ENCODE measurements around the gene MBTPS1. TPM values are rescaled to one million over a fixed set of nuclear protein-coding genes. Genes with fewer than 3 reads are reported as not detected.
A peak's percentile ranks its signal among the peaks of the same experiment; 100 is the strongest.

MBTPS1 gene
- total and polyA plus RNA-seq, 4 donors, result 28.9 to 108 (median 71.6) TPM

- no peak overlapping the region for H3K27ac ChIP-seq (ENCODE audit: low read depth in 1 of 2, low read length in 2 of 2)
- intact Hi-C loops (cut with DNase I), result loop anchor here (5.0 kb wide), 2 partner anchors 103 to 233 kb away; no protein-coding TSS in a partner anchor
- H3K4me3 ChIP-seq (ENCODE audit: low read length in 2 of 2), result no peak overlapping the region
- ATAC-seq (ENCODE audit: low FRiP score) (no peak), DNase-seq (no peak)
- H3K27me3 ChIP-seq (ENCODE audit: control insufficient read depth in 1 of 2, insufficient read depth in 2 of 2, low read length in 1 of 2), result no peaks in the 10 kb centered on the region
- WGBS, 2 donors, result 91 to 92% methylated on average over 28 of the region's 28 CpGs
- H3K36me3 ChIP-seq (ENCODE audit: control insufficient read depth in 1 of 2, insufficient read depth in 2 of 2, low read length in 1 of 2), result peaks cover 0 to 15% of the 10 kb centered on the region in 2 donors
- H3K9me3 ChIP-seq (ENCODE audit: control insufficient read depth, low read length), result no peaks in the 10 kb centered on the region
- no peaks in the 10 kb centered on the region for H3K4me1 ChIP-seq (ENCODE audit: control insufficient read depth in 1 of 2, insufficient read depth in 2 of 2, low read length in 2 of 2)
These were observed 56.5 kb downstream of the MBTPS1 start for GRCh38 chr16:84059946-84060901.

GRCh38 chr16:84059111-84059510, 57.6 kb downstream of the MBTPS1 start:
- Histone ChIP-seq H3K4me1 (ENCODE audit: control insufficient read depth in 1 of 2, insufficient read depth in 2 of 2, low read length in 2 of 2) (no peaks in the 10 kb centered on the region), H3K4me3 (ENCODE audit: low read length in 2 of 2) (no peak overlapping the region), H3K36me3 (ENCODE audit: control insufficient read depth in 1 of 2, insufficient read depth in 2 of 2, low read length in 1 of 2) (peaks cover 0 to 15% of the 10 kb centered on the region in 2 donors), H3K27ac (ENCODE audit: low read depth in 1 of 2, low read length in 2 of 2) (no peak overlapping the region), H3K9me3 (ENCODE audit: control insufficient read depth, low read length) (no peaks in the 10 kb centered on the region), H3K27me3 (ENCODE audit: control insufficient read depth in 1 of 2, insufficient read depth in 2 of 2, low read length in 1 of 2) (no peaks in the 10 kb centered on the region)
- intact Hi-C loops (cut with DNase I), result no loop called here
- no peak for DNase-seq
- no peak for ATAC-seq (ENCODE audit: low FRiP score)
- WGBS, 2 donors, result 85 to 87% methylated on average over 11 of the region's 11 CpGs

- intact Hi-C loops (cut with DNase I), result no loop called here
- ATAC-seq (ENCODE audit: low FRiP score), result no peak
These were observed 58.1 kb downstream of the MBTPS1 start for GRCh38 chr16:84058664-84059063.

GRCh38 chr16:84058211-84058610, 58.5 kb downstream of the MBTPS1 start:
- Histone ChIP-seq H3K4me1 (ENCODE audit: control insufficient read depth in 1 of 2, insufficient read depth in 2 of 2, low read length in 2 of 2) (no peaks in the 10 kb centered on the region), H3K27ac (ENCODE audit: low read depth in 1 of 2, low read length in 2 of 2) (no peak overlapping the region), H3K27me3 (ENCODE audit: control insufficient read depth in 1 of 2, insufficient read depth in 2 of 2, low read length in 1 of 2) (no peaks in the 10 kb centered on the region), H3K36me3 (ENCODE audit: control insufficient read depth in 1 of 2, insufficient read depth in 2 of 2, low read length in 1 of 2) (peaks cover 0 to 15% of the 10 kb centered on the region in 2 donors), H3K9me3 (ENCODE audit: control insufficient read depth, low read length) (no peaks in the 10 kb centered on the region), H3K4me3 (ENCODE audit: low read length in 2 of 2) (no peak overlapping the region)
- intact Hi-C loops (cut with DNase I), result no loop called here
- DNase-seq, result no peak
- 89 to 94% methylated on average over 15 of the region's 15 CpGs for WGBS, 2 donors
- no peak for ATAC-seq (ENCODE audit: low FRiP score)

More at GRCh38 chr16:84058664-84059063, 58.1 kb downstream of the MBTPS1 start:
- H3K36me3 ChIP-seq (ENCODE audit: control insufficient read depth in 1 of 2, insufficient read depth in 2 of 2, low read length in 1 of 2), result peaks cover 0 to 15% of the 10 kb centered on the region in 2 donors
- no peak overlapping the region for H3K27ac ChIP-seq (ENCODE audit: low read depth in 1 of 2, low read length in 2 of 2)
- H3K27me3 ChIP-seq (ENCODE audit: control insufficient read depth in 1 of 2, insufficient read depth in 2 of 2, low read length in 1 of 2), result no peaks in the 10 kb centered on the region
- H3K4me1 ChIP-seq (ENCODE audit: control insufficient read depth in 1 of 2, insufficient read depth in 2 of 2, low read length in 2 of 2), result no peaks in the 10 kb centered on the region
- 85 to 90% methylated on average over 11 of the region's 11 CpGs for WGBS, 2 donors
- no peak for DNase-seq
- H3K9me3 ChIP-seq (ENCODE audit: control insufficient read depth, low read length), result no peaks in the 10 kb centered on the region
- no peak overlapping the region for H3K4me3 ChIP-seq (ENCODE audit: low read length in 2 of 2)

- ATAC-seq (ENCODE audit: low FRiP score) (no peak), DNase-seq (no peak)
- Histone ChIP-seq H3K36me3 (ENCODE audit: control insufficient read depth in 1 of 2, insufficient read depth in 2 of 2, low read length in 1 of 2) (peaks cover 0 to 14% of the 10 kb centered on the region in 2 donors), H3K27ac (ENCODE audit: low read depth in 1 of 2, low read length in 2 of 2) (no peak overlapping the region), H3K4me1 (ENCODE audit: control insufficient read depth in 1 of 2, insufficient read depth in 2 of 2, low read length in 2 of 2) (no peaks in the 10 kb centered on the region), H3K9me3 (ENCODE audit: control insufficient read depth, low read length) (no peaks in the 10 kb centered on the region), H3K27me3 (ENCODE audit: control insufficient read depth in 1 of 2, insufficient read depth in 2 of 2, low read length in 1 of 2) (no peaks in the 10 kb centered on the region), H3K4me3 (ENCODE audit: low read length in 2 of 2) (no peak overlapping the region)
- WGBS, 2 donors, result 90 to 94% methylated on average over 7 of the region's 7 CpGs
- intact Hi-C loops (cut with DNase I), result no loop called here
These were observed 59.8 kb downstream of the MBTPS1 start for GRCh38 chr16:84056933-84057332.

- H3K4me3 ChIP-seq (ENCODE audit: low read length in 2 of 2), result no peak overlapping the region
- peaks cover 0 to 9% of the 10 kb centered on the region in 2 donors for H3K36me3 ChIP-seq (ENCODE audit: control insufficient read depth in 1 of 2, insufficient read depth in 2 of 2, low read length in 1 of 2)
- H3K4me1 ChIP-seq (ENCODE audit: control insufficient read depth in 1 of 2, insufficient read depth in 2 of 2, low read length in 2 of 2), result no peaks in the 10 kb centered on the region
- no peaks in the 10 kb centered on the region for H3K27me3 ChIP-seq (ENCODE audit: control insufficient read depth in 1 of 2, insufficient read depth in 2 of 2, low read length in 1 of 2)
- DNase-seq (no peak), ATAC-seq (ENCODE audit: low FRiP score) (no peak)
- WGBS, 2 donors, result 88 to 91% methylated on average over 19 of the region's 19 CpGs
- H3K27ac ChIP-seq (ENCODE audit: low read depth in 1 of 2, low read length in 2 of 2), result no peak overlapping the region
- H3K9me3 ChIP-seq (ENCODE audit: control insufficient read depth, low read length), result no peaks in the 10 kb centered on the region
- intact Hi-C loops (cut with DNase I), result no loop called here
These were observed 60.7 kb downstream of the MBTPS1 start for GRCh38 chr16:84055801-84056634.

- Histone ChIP-seq H3K4me3 (ENCODE audit: low read length in 2 of 2) (no peak overlapping the region), H3K27ac (ENCODE audit: low read depth in 1 of 2, low read length in 2 of 2) (no peak overlapping the region), H3K4me1 (ENCODE audit: control insufficient read depth in 1 of 2, insufficient read depth in 2 of 2, low read length in 2 of 2) (no peaks in the 10 kb centered on the region), H3K36me3 (ENCODE audit: control insufficient read depth in 1 of 2, insufficient read depth in 2 of 2, low read length in 1 of 2) (peaks cover under 1 to 7% of the 10 kb centered on the region in 2 donors), H3K9me3 (ENCODE audit: control insufficient read depth, low read length) (no peaks in the 10 kb centered on the region), H3K27me3 (ENCODE audit: control insufficient read depth in 1 of 2, insufficient read depth in 2 of 2, low read length in 1 of 2) (no peaks in the 10 kb centered on the region)
- intact Hi-C loops (cut with DNase I), result no loop called here
- ATAC-seq (ENCODE audit: low FRiP score) (no peak), DNase-seq (peak in 1 of 2 donors; percentile 62)
- WGBS, 2 donors, result 26 to 28% methylated on average over 5 of the region's 5 CpGs
These were observed 61.4 kb downstream of the MBTPS1 start for GRCh38 chr16:84055366-84055765.

- ATAC-seq (ENCODE audit: low FRiP score) (no peak), DNase-seq (peak in 1 of 2 donors; percentile 40)
- H3K27me3 ChIP-seq (ENCODE audit: control insufficient read depth in 1 of 2, insufficient read depth in 2 of 2, low read length in 1 of 2), result no peaks in the 10 kb centered on the region
- 81 to 88% methylated on average over 13 of the region's 13 CpGs for WGBS, 2 donors
- intact Hi-C loops (cut with DNase I), result no loop called here
- no peaks in the 10 kb centered on the region for H3K4me1 ChIP-seq (ENCODE audit: control insufficient read depth in 1 of 2, insufficient read depth in 2 of 2, low read length in 2 of 2)
- H3K36me3 ChIP-seq (ENCODE audit: control insufficient read depth in 1 of 2, insufficient read depth in 2 of 2, low read length in 1 of 2), result peaks cover 4% of the 10 kb centered on the region in 2 donors
- H3K9me3 ChIP-seq (ENCODE audit: control insufficient read depth, low read length), result no peaks in the 10 kb centered on the region
- H3K4me3 ChIP-seq (ENCODE audit: low read length in 2 of 2), result no peak overlapping the region
- no peak overlapping the region for H3K27ac ChIP-seq (ENCODE audit: low read depth in 1 of 2, low read length in 2 of 2)
These were observed 61.8 kb downstream of the MBTPS1 start for GRCh38 chr16:84054916-84055315.
